ENCODE data around the gene NR2C2.
A peak's percentile ranks its signal among the peaks of the same experiment; 100 is the strongest.

Gene NR2C2

DNA sequence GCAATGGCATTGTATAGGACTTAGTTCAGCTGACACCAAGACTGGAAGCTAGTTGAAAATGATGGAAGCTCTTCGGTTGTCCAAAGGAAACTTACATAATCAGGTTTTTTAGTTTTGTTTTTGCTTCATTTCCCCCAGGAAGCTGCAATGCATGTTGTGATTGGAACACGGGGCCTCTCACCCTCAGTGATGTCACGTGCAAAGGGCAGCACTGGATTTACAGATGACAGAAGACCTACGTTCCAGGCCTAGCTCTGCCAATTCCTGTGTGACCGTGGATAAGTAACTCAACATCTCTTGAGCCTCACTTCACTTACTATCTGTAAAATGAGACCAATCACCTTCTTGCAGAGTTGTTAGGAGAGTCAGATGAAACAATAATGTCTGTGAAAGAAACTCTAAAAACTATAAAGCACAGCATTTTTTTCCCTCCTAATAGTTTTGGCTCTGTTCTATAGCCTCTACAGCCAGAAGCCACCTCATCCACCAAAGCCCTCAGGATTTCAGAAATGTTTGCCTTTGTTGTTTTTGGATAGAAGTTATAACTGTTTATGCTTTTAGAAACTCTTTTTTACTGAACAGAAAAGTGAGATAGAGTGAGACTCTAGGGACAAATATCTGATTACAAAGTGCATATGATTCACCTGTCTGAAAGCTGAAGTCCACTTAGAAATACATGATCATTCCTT lies 146.9 kb downstream of the NR2C2 start:
- no peak overlapping the region for H2AFZ ChIP-seq (ENCODE audit: low read depth, low read length)
- ATAC-seq (ENCODE audit: insufficient read depth, low read depth) (no peak), DNase-seq (no peak)
- no peak overlapping the region for H3K27ac ChIP-seq (ENCODE audit: low read length)
- no peaks in the 10 kb centered on the region for H3K27me3 ChIP-seq (ENCODE audit: insufficient read depth, low read length, poor library complexity)
- no peaks in the 10 kb centered on the region for H3K9me3 ChIP-seq (ENCODE audit: insufficient read depth, low read length, severe bottlenecking)
- H3K4me3 ChIP-seq (ENCODE audit: low read depth in 1 of 2, low read length in 2 of 2), result no peak overlapping the region
- TF ChIP-seq, protein P1, sequence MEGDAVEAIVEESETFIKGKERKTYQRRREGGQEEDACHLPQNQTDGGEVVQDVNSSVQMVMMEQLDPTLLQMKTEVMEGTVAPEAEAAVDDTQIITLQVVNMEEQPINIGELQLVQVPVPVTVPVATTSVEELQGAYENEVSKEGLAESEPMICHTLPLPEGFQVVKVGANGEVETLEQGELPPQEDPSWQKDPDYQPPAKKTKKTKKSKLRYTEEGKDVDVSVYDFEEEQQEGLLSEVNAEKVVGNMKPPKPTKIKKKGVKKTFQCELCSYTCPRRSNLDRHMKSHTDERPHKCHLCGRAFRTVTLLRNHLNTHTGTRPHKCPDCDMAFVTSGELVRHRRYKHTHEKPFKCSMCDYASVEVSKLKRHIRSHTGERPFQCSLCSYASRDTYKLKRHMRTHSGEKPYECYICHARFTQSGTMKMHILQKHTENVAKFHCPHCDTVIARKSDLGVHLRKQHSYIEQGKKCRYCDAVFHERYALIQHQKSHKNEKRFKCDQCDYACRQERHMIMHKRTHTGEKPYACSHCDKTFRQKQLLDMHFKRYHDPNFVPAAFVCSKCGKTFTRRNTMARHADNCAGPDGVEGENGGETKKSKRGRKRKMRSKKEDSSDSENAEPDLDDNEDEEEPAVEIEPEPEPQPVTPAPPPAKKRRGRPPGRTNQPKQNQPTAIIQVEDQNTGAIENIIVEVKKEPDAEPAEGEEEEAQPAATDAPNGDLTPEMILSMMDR (IDR thresholded peaks at IDR 0.05; ENCODE audit: borderline replicate concordance, extremely low read depth, low read length, poor library complexity, severe bottlenecking), result no peak
- TF ChIP-seq EZH2 (IDR thresholded peaks at IDR 0.05; ENCODE audit: borderline replicate concordance, low read depth, low read length, severe bottlenecking), result no peak
- H3K4me2 ChIP-seq (ENCODE audit: insufficient read depth, low read length), result no peak overlapping the region
- peaks cover 29% of the 10 kb centered on the region for H3K79me2 ChIP-seq (ENCODE audit: insufficient read depth, low read length)
- peaks cover 16% of the 10 kb centered on the region for H3K4me1 ChIP-seq (ENCODE audit: insufficient read depth, low read length)
- no peak overlapping the region for H3K9ac ChIP-seq (ENCODE audit: low read depth, low read length)
- peaks cover 47% of the 10 kb centered on the region for H3K36me3 ChIP-seq (ENCODE audit: insufficient read depth, low read length)
- peaks cover 6% of the 10 kb centered on the region for H4K20me1 ChIP-seq (ENCODE audit: insufficient read depth, low read length)

DNA sequence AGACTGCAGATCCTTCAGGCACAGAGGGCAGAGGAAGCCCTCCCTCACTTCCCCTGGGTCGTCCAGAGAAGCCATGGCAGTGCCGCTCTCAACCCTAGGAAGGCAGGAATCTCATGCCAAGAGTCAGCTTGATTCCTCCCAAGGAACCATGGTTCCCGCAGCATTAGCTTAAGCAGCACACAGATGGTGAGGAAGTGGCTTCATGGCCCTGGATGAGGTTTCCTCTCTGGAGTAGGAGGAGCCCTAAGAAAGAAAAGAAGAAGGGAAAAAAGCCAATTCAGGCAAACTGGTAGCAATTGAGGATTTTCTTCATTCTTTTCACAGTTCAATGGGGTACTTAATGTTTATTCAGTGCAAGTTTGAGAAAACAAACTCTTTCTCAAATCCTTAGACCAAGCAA lies 148.7 kb downstream of the NR2C2 start:
- no peak overlapping the region for H2AFZ ChIP-seq (ENCODE audit: low read depth, low read length)
- peaks cover 6% of the 10 kb centered on the region for H4K20me1 ChIP-seq (ENCODE audit: insufficient read depth, low read length)
- no peak overlapping the region for H3K9ac ChIP-seq (ENCODE audit: low read depth, low read length)
- no peak overlapping the region for H3K4me2 ChIP-seq (ENCODE audit: insufficient read depth, low read length)
- peaks cover 34% of the 10 kb centered on the region for H3K79me2 ChIP-seq (ENCODE audit: insufficient read depth, low read length)
- ATAC-seq (ENCODE audit: insufficient read depth, low read depth) (no peak), DNase-seq (no peak)
- H3K4me1 ChIP-seq (ENCODE audit: insufficient read depth, low read length), result peaks cover 26% of the 10 kb centered on the region
- H3K36me3 ChIP-seq (ENCODE audit: insufficient read depth, low read length), result peaks cover 35% of the 10 kb centered on the region
- TF ChIP-seq, protein P1 (IDR thresholded peaks at IDR 0.05; ENCODE audit: borderline replicate concordance, extremely low read depth, low read length, poor library complexity, severe bottlenecking), result no peak
- no peak for TF ChIP-seq EZH2 (IDR thresholded peaks at IDR 0.05; ENCODE audit: borderline replicate concordance, low read depth, low read length, severe bottlenecking)
- H3K9me3 ChIP-seq (ENCODE audit: insufficient read depth, low read length, severe bottlenecking), result no peaks in the 10 kb centered on the region
- no peaks in the 10 kb centered on the region for H3K27me3 ChIP-seq (ENCODE audit: insufficient read depth, low read length, poor library complexity)
- H3K27ac ChIP-seq (ENCODE audit: low read length), result no peak overlapping the region
- no peak overlapping the region for H3K4me3 ChIP-seq (ENCODE audit: low read depth in 1 of 2, low read length in 2 of 2)

- DNase-seq (peak; percentile 54), ATAC-seq (ENCODE audit: insufficient read depth, low read depth) (no peak)
- H2AFZ ChIP-seq (ENCODE audit: low read depth, low read length), result 0 out of 2 replicates have a peak overlapping the region, but pooled peaks have one; percentile 80
Measured at GRCh38 chr3:15097891-15098290, 150.5 kb downstream of the NR2C2 start.

More at GRCh38 chr3:15097891-15098290, 150.5 kb downstream of the NR2C2 start:
- peak overlapping the region; percentile 42 for H3K27ac ChIP-seq (ENCODE audit: low read length)
- peaks cover 6% of the 10 kb centered on the region for H4K20me1 ChIP-seq (ENCODE audit: insufficient read depth, low read length)
- TF ChIP-seq, protein P1 (IDR thresholded peaks at IDR 0.05; ENCODE audit: borderline replicate concordance, extremely low read depth, low read length, poor library complexity, severe bottlenecking), result no peak
- TF ChIP-seq EZH2 (IDR thresholded peaks at IDR 0.05; ENCODE audit: borderline replicate concordance, low read depth, low read length, severe bottlenecking), result no peak
- no peaks in the 10 kb centered on the region for H3K27me3 ChIP-seq (ENCODE audit: insufficient read depth, low read length, poor library complexity)
- no peaks in the 10 kb centered on the region for H3K9me3 ChIP-seq (ENCODE audit: insufficient read depth, low read length, severe bottlenecking)
- peaks cover 34% of the 10 kb centered on the region for H3K79me2 ChIP-seq (ENCODE audit: insufficient read depth, low read length)
- peaks cover 26% of the 10 kb centered on the region for H3K4me1 ChIP-seq (ENCODE audit: insufficient read depth, low read length)
- H3K4me2 ChIP-seq (ENCODE audit: insufficient read depth, low read length), result peak overlapping the region; percentile 81
- H3K4me3 ChIP-seq (ENCODE audit: low read depth in 1 of 2, low read length in 2 of 2), result peak overlapping the region; percentile 72 to 85; a peak in 3 of 4 replicates
- H3K9ac ChIP-seq (ENCODE audit: low read depth, low read length), result peak overlapping the region; percentile 67
- peaks cover 28% of the 10 kb centered on the region for H3K36me3 ChIP-seq (ENCODE audit: insufficient read depth, low read length)
